Activated naive CD8-positive, alpha-beta T cell treated with anti-CD3 and anti-CD28 coated beads for 36 hours (primary cell): ENCODE measurements around the gene PLPPR5. TPM values are rescaled to one million over a fixed set of nuclear protein-coding genes. Genes with fewer than 3 reads are reported as not detected.
"Not testable (repeated sequence)": the region's sequence is repeated elsewhere in the genome, so short reads cannot be mapped to it uniquely, and the experiment has no call there.

Experiments
- DNase-seq: peaks from one replicate; pipeline ENCODE4 v3.0.0; 2021
- H3K27ac Mint-ChIP-seq: one replicate; pipeline ENCODE4 v1.8.0; 2022; ENCODE audit warnings: mild to moderate bottlenecking, moderate library complexity, mixed read lengths
- H3K27me3 Mint-ChIP-seq: one replicate; pipeline ENCODE4 v1.8.0; 2022; ENCODE audit warnings: mild to moderate bottlenecking, mixed read lengths
- H3K36me3 Mint-ChIP-seq: one replicate; pipeline ENCODE4 v1.8.0; 2021; ENCODE audit warnings: mild to moderate bottlenecking, mixed read lengths
- H3K4me1 Mint-ChIP-seq: one replicate; pipeline ENCODE4 v1.8.0; 2021; ENCODE audit warnings: mixed read lengths
- H3K4me3 Mint-ChIP-seq: one replicate; pipeline ENCODE4 v1.8.0; 2022; ENCODE audit warnings: mild to moderate bottlenecking, moderate library complexity, mixed read lengths
- H3K9me3 Mint-ChIP-seq: one replicate; pipeline ENCODE4 v1.8.0; 2022; ENCODE audit warnings: mixed read lengths
- total RNA-seq, 2 experiments: library from RNA; stranded (reverse); gene quantifications; one replicate each; pipeline ENCODE4 v1.2.3, GENCODE V29; 2021

The PLPPR5 gene
- total RNA-seq, 2 experiments from 2014 or later, result not detected

GRCh38 chr1:98908980-98909379 is 95.7 kb downstream of the PLPPR5 start:
- no peaks in the 10 kb centered on the region for H3K9me3 Mint-ChIP-seq

GRCh38 chr1:98906809-98907208 is 97.9 kb downstream of the PLPPR5 start:
- no peak for DNase-seq
- Mint-ChIP-seq H3K4me3 (no peak overlapping the region), H3K9me3 (no peaks in the 10 kb centered on the region), H3K27ac (no peak overlapping the region), H3K36me3 (no peaks in the 10 kb centered on the region), H3K4me1 (no peaks in the 10 kb centered on the region), H3K27me3 (no peaks in the 10 kb centered on the region)

More at GRCh38 chr1:98908980-98909379, 95.7 kb downstream of the PLPPR5 start:
- H3K27ac Mint-ChIP-seq, result no peak overlapping the region
- no peaks in the 10 kb centered on the region for H3K4me1 Mint-ChIP-seq
- H3K36me3 Mint-ChIP-seq, result no peaks in the 10 kb centered on the region
- DNase-seq, result no peak
- no peak overlapping the region for H3K4me3 Mint-ChIP-seq
- H3K27me3 Mint-ChIP-seq, result no peaks in the 10 kb centered on the region

- Mint-ChIP-seq H3K27me3 (no peaks in the 10 kb centered on the region), H3K27ac (no peak overlapping the region), H3K4me3 (no peak overlapping the region), H3K9me3 (no peaks in the 10 kb centered on the region), H3K4me1 (no peaks in the 10 kb centered on the region), H3K36me3 (no peaks in the 10 kb centered on the region)
- DNase-seq, result no peak
These were observed 98.3 kb downstream of the PLPPR5 start for GRCh38 chr1:98906361-98906760.

- no peak for DNase-seq
- no peaks in the 10 kb centered on the region for H3K36me3 Mint-ChIP-seq
- no peak overlapping the region for H3K4me3 Mint-ChIP-seq
- H3K27me3 Mint-ChIP-seq, result no peaks in the 10 kb centered on the region
- no peaks in the 10 kb centered on the region for H3K4me1 Mint-ChIP-seq
- H3K9me3 Mint-ChIP-seq, result no peaks in the 10 kb centered on the region
- H3K27ac Mint-ChIP-seq, result no peak overlapping the region
These were observed 100.0 kb downstream of the PLPPR5 start for GRCh38 chr1:98904684-98905083.

GRCh38 chr1:98903726-98904125 is 100.9 kb downstream of the PLPPR5 start:
- Mint-ChIP-seq H3K36me3 (no peaks in the 10 kb centered on the region), H3K4me1 (peaks cover under 1% of the 10 kb centered on the region), H3K9me3 (no peaks in the 10 kb centered on the region), H3K27me3 (no peaks in the 10 kb centered on the region), H3K27ac (no peak overlapping the region), H3K4me3 (no peak overlapping the region)
- no peak for DNase-seq

- Mint-ChIP-seq H3K9me3 (no peaks in the 10 kb centered on the region), H3K36me3 (no peaks in the 10 kb centered on the region), H3K27me3 (no peaks in the 10 kb centered on the region), H3K27ac (no peak overlapping the region), H3K4me1 (peaks cover 3% of the 10 kb centered on the region), H3K4me3 (no peak overlapping the region)
- DNase-seq, result no peak
These were observed 101.4 kb downstream of the PLPPR5 start for GRCh38 chr1:98903261-98903660.

GRCh38 chr1:98898940-98899339 is 105.7 kb downstream of the PLPPR5 start:
- Mint-ChIP-seq H3K4me1 (peaks cover 7% of the 10 kb centered on the region), H3K4me3 (no peak overlapping the region), H3K36me3 (peaks cover 2% of the 10 kb centered on the region), H3K27me3 (no peaks in the 10 kb centered on the region), H3K9me3 (peaks cover 10% of the 10 kb centered on the region), H3K27ac (no peak overlapping the region)
- DNase-seq, result no peak

GRCh38 chr1:98897479-98897878 is 107.2 kb downstream of the PLPPR5 start:
- DNase-seq, result no peak
- no peak overlapping the region for H3K4me3 Mint-ChIP-seq
- peaks cover 7% of the 10 kb centered on the region for H3K4me1 Mint-ChIP-seq
- H3K36me3 Mint-ChIP-seq, result peaks cover 2% of the 10 kb centered on the region
- H3K9me3 Mint-ChIP-seq, result peaks cover 10% of the 10 kb centered on the region
- H3K27ac Mint-ChIP-seq, result no peak overlapping the region
- H3K27me3 Mint-ChIP-seq, result no peaks in the 10 kb centered on the region

- Mint-ChIP-seq H3K4me1 (peaks cover 7% of the 10 kb centered on the region), H3K27ac (no peak overlapping the region), H3K36me3 (peaks cover 2% of the 10 kb centered on the region), H3K27me3 (no peaks in the 10 kb centered on the region), H3K9me3 (peaks cover 10% of the 10 kb centered on the region), H3K4me3 (no peak overlapping the region)
- no peak for DNase-seq
These were observed 107.8 kb downstream of the PLPPR5 start for GRCh38 chr1:98896711-98897445.

- no peak for DNase-seq
- H3K4me3 Mint-ChIP-seq, result no peak overlapping the region
- H3K27me3 Mint-ChIP-seq, result no peaks in the 10 kb centered on the region
- no peak overlapping the region for H3K27ac Mint-ChIP-seq
- H3K36me3 Mint-ChIP-seq, result peaks cover 2% of the 10 kb centered on the region
- peaks cover 10% of the 10 kb centered on the region for H3K9me3 Mint-ChIP-seq
- peaks cover 5% of the 10 kb centered on the region for H3K4me1 Mint-ChIP-seq
These were observed 111.3 kb downstream of the PLPPR5 start for GRCh38 chr1:98893371-98893770.

GRCh38 chr1:98888869-98889268 is 115.8 kb downstream of the PLPPR5 start:
- H3K4me3 Mint-ChIP-seq, result no peak overlapping the region
- no peaks in the 10 kb centered on the region for H3K4me1 Mint-ChIP-seq
- H3K27ac Mint-ChIP-seq, result no peak overlapping the region
- H3K9me3 Mint-ChIP-seq, result peaks cover 2% of the 10 kb centered on the region
- DNase-seq, result no peak
- no peaks in the 10 kb centered on the region for H3K36me3 Mint-ChIP-seq
- no peaks in the 10 kb centered on the region for H3K27me3 Mint-ChIP-seq

- Mint-ChIP-seq H3K27me3 (no peaks in the 10 kb centered on the region), H3K9me3 (peaks cover 2% of the 10 kb centered on the region), H3K4me1 (no peaks in the 10 kb centered on the region), H3K4me3 (no peak overlapping the region), H3K27ac (no peak overlapping the region), H3K36me3 (no peaks in the 10 kb centered on the region)
- no peak for DNase-seq
These were observed 117.2 kb downstream of the PLPPR5 start for GRCh38 chr1:98887507-98887906.

GRCh38 chr1:98884864-98885263 is 119.8 kb downstream of the PLPPR5 start:
- H3K27ac Mint-ChIP-seq, result no peak overlapping the region
- peaks cover 11% of the 10 kb centered on the region for H3K9me3 Mint-ChIP-seq
- H3K27me3 Mint-ChIP-seq, result no peaks in the 10 kb centered on the region
- peaks cover 5% of the 10 kb centered on the region for H3K36me3 Mint-ChIP-seq
- no peaks in the 10 kb centered on the region for H3K4me1 Mint-ChIP-seq
- DNase-seq, result no peak
- no peak overlapping the region for H3K4me3 Mint-ChIP-seq

- no peak overlapping the region for H3K4me3 Mint-ChIP-seq
These were observed 122.8 kb downstream of the PLPPR5 start for GRCh38 chr1:98881901-98882300.

GRCh38 chr1:98881234-98881633 is 123.4 kb downstream of the PLPPR5 start:
- H3K4me1 Mint-ChIP-seq, H3K27ac Mint-ChIP-seq, H3K27me3 Mint-ChIP-seq, DNase-seq, H3K4me3 Mint-ChIP-seq: not testable (repeated sequence)
- peaks cover 13% of the 10 kb centered on the region for H3K36me3 Mint-ChIP-seq
- H3K9me3 Mint-ChIP-seq, result peaks cover 31% of the 10 kb centered on the region

More at GRCh38 chr1:98881901-98882300, 122.8 kb downstream of the PLPPR5 start:
- H3K9me3 Mint-ChIP-seq, result peaks cover 28% of the 10 kb centered on the region
- no peak for DNase-seq
- peaks cover 13% of the 10 kb centered on the region for H3K36me3 Mint-ChIP-seq
- H3K27me3 Mint-ChIP-seq, result no peaks in the 10 kb centered on the region
- H3K4me1 Mint-ChIP-seq, result no peaks in the 10 kb centered on the region
- no peak overlapping the region for H3K27ac Mint-ChIP-seq

GRCh38 chr1:98874828-98875227 is 129.8 kb downstream of the PLPPR5 start:
- Mint-ChIP-seq H3K4me3 (no peak overlapping the region), H3K9me3 (peaks cover 55% of the 10 kb centered on the region), H3K27me3 (no peaks in the 10 kb centered on the region), H3K4me1 (peaks cover 17% of the 10 kb centered on the region), H3K36me3 (peaks cover 40% of the 10 kb centered on the region), H3K27ac (no peak overlapping the region)
- DNase-seq, result no peak
